K562 (cell line): Measurements from ENCODE around the gene TENT4A. TPM values are rescaled to one million over a fixed set of nuclear protein-coding genes. Genes with fewer than 3 reads are reported as not detected.

Experiments
- CREBBP ChIP-seq: IDR thresholded peaks from one replicate; pipeline ENCODE4 v1.6.1; 2012; ENCODE audit warnings: low read depth, mild to moderate bottlenecking, control low read depth, inconsistent platforms, low read length
- DACH1 ChIP-seq: fragments of 450-650 bp; IDR thresholded peaks from 2 replicates; pipeline ENCODE4 v1.6.1; 2018; ENCODE audit not compliant: partially characterized antibody
- ESRRB ChIP-seq: fragments of 250-450 bp; sonication (Bioruptor Pico); IDR thresholded peaks from 2 replicates; pipeline ENCODE4 v1.5.0; 2020; ENCODE audit warnings: mild to moderate bottlenecking, moderate library complexity, borderline replicate concordance
- FOXP4 ChIP-seq: sonication (generic); formaldehyde crosslinking; IDR thresholded peaks from 2 replicates; pipeline ENCODE4 v1.8.0; 2022; ENCODE audit warnings: mild to moderate bottlenecking, missing genetic modification reagents, borderline replicate concordance
- L3MBTL2 ChIP-seq: fragments of 450-650 bp; IDR thresholded peaks from 2 replicates; pipeline ENCODE4 v1.6.1; 2016; ENCODE audit warnings: mild to moderate bottlenecking, moderate library complexity
- MCM5 ChIP-seq: fragments of 450-650 bp; IDR thresholded peaks from 2 replicates; pipeline ENCODE4 v1.6.1; 2016; ENCODE audit warnings: low read depth
- MYNN ChIP-seq, 2 experiments: sonication (generic); formaldehyde crosslinking in 1 of 2; IDR thresholded peaks; 2 replicates each; pipeline versions ENCODE4 v1.5.0 to v1.6.1; 2016 to 2020; ENCODE audit warnings: antibody characterized with exemption in 1 of 2, missing genetic modification reagents in 1 of 2
- NFE2L1 ChIP-seq: fragments of 450-650 bp; IDR thresholded peaks from 2 replicates; pipeline ENCODE4 v1.6.1; 2016; ENCODE audit warnings: missing genetic modification characterization, low read depth, mild to moderate bottlenecking, missing compliant biosample characterization, moderate library complexity, borderline replicate concordance
- RBM22 ChIP-seq: fragments of 200-400 bp; formaldehyde crosslinking; IDR thresholded peaks from 2 replicates; pipeline ENCODE4 v1.6.1; 2018; ENCODE audit warnings: low read length, low read depth; ENCODE audit not compliant: poor library complexity, severe bottlenecking
- RNF2 ChIP-seq: sonication (generic); IDR thresholded peaks from 2 replicates; pipeline ENCODE4 v1.6.1; 2016
- SIN3B ChIP-seq: fragments of 450-650 bp; IDR thresholded peaks from 2 replicates; pipeline ENCODE4 v1.6.1; 2017; ENCODE audit warnings: low read depth, mild to moderate bottlenecking, moderate library complexity
- SP2 ChIP-seq: IDR thresholded peaks from 2 replicates; pipeline ENCODE4 v1.6.1; 2011; ENCODE audit warnings: mild to moderate bottlenecking, low read depth, low read length, moderate library complexity; ENCODE audit not compliant: poor library complexity, severe bottlenecking; ENCODE audit errors: extremely low read depth
- SRSF9 ChIP-seq: fragments of 200-400 bp; formaldehyde crosslinking; IDR thresholded peaks from 2 replicates; pipeline ENCODE4 v1.6.1; 2017; ENCODE audit warnings: low read depth, low read length, borderline replicate concordance
- TCFL5 ChIP-seq: fragments of 250-450 bp; sonication (Bioruptor Pico); conservative IDR thresholded peaks from 2 replicates; pipeline ENCODE4 v1.6.1; 2021; ENCODE audit warnings: mild to moderate bottlenecking, moderate library complexity, matching md5 sums
- TEAD4 ChIP-seq, 2 experiments: sonication (generic) in 1 of 2; formaldehyde crosslinking in 1 of 2; IDR thresholded peaks; 2 replicates each; pipeline versions ENCODE4 v1.6.1 to v1.8.0; 2012 to 2022; ENCODE audit warnings: borderline replicate concordance in 1 of 2, inconsistent platforms in 1 of 2, low read length in 1 of 2, mild to moderate bottlenecking in 1 of 2, missing genetic modification reagents in 1 of 2
- USF2 ChIP-seq: sonication (generic); formaldehyde crosslinking; IDR thresholded peaks from 2 replicates; pipeline ENCODE4 v1.5.0; 2020; ENCODE audit warnings: missing genetic modification reagents
- ZC3H11A ChIP-seq: IDR thresholded peaks from 2 replicates; pipeline ENCODE4 v1.6.1; 2012; ENCODE audit warnings: low read depth, low read length, improper control_type of control experiment
- ZFPM2 ChIP-seq: fragments of 250-450 bp; sonication (Bioruptor Pico); IDR thresholded peaks from 2 replicates; pipeline ENCODE4 v1.5.1; 2022; ENCODE audit warnings: mild to moderate bottlenecking
- ZKSCAN8 ChIP-seq: fragments of 200-800 bp; sonication (Bioruptor generic); IDR thresholded peaks from 2 replicates; pipeline ENCODE4 v1.6.1; 2016; ENCODE audit warnings: missing genetic modification characterization, missing compliant biosample characterization
- ZNF239 ChIP-seq: fragments of 250-450 bp; sonication (Bioruptor Pico); IDR thresholded peaks from 2 replicates; pipeline ENCODE4 v1.4.0; 2020; ENCODE audit warnings: mild to moderate bottlenecking
- ZNF778 ChIP-seq: fragments of 450-650 bp; formaldehyde crosslinking; IDR thresholded peaks from 2 replicates; pipeline ENCODE4 v1.4.0; 2020; ENCODE audit warnings: mild to moderate bottlenecking, moderate library complexity
- polyA plus RNA-seq, 8 experiments: library from polyadenylated mRNA; depleted of rRNA in 4 of 8; stranded (reverse) in 5 of 8; unstranded in 3 of 8; fragments of >200 nt; fragmentation: Nextera tagmentation in 2 of 8; fragmentation: Illumina TruSeq in 1 of 8; extraction: Ambion mirVana in 2 of 8; extraction: Trizol in 1 of 8; gene quantifications; 2 replicates each; pipeline versions ENCODE4 v1.2.1 to v1.2.3, GENCODE V29; 2011 to 2014; ENCODE audit warnings: inconsistent platforms in 1 of 8, missing spikeins in 1 of 8
- total RNA-seq, 7 experiments: library from RNA; depleted of rRNA in 6 of 7; stranded (reverse); fragments of >200 nt in 6 of 7; fragmentation: Illumina TruSeq in 2 of 7; extraction: Trizol in 2 of 7; gene quantifications; 2 replicates each; pipeline versions ENCODE4 v1.2.1 to v1.2.3, GENCODE V29; 2011 to 2021; ENCODE audit warnings: low replicate concordance in 1 of 7
- TF ChIP-seq, protein P1 (sequence below): IDR thresholded peaks from 2 replicates; pipeline ENCODE4 v1.6.1; 2016; ENCODE audit warnings: missing genetic modification characterization, missing compliant biosample characterization
- TF ChIP-seq, protein P2 (sequence below): fragments of 250-450 bp; sonication (Bioruptor Pico); IDR thresholded peaks from 2 replicates; pipeline ENCODE4 v1.8.0; 2022; ENCODE audit warnings: inconsistent platforms, mild to moderate bottlenecking, moderate library complexity, borderline replicate concordance

TENT4A gene
- total and polyA plus RNA-seq, 9 of the 15 experiments (the other 6 are each of a cell fraction or from before 2014, with no cell fraction given): 1.3 to 27.3 (median 13.0) TPM

GRCh38 chr5:6712577-6713273, 507 bp upstream of the TENT4A start (continued):
- TF ChIP-seq, protein P1, sequence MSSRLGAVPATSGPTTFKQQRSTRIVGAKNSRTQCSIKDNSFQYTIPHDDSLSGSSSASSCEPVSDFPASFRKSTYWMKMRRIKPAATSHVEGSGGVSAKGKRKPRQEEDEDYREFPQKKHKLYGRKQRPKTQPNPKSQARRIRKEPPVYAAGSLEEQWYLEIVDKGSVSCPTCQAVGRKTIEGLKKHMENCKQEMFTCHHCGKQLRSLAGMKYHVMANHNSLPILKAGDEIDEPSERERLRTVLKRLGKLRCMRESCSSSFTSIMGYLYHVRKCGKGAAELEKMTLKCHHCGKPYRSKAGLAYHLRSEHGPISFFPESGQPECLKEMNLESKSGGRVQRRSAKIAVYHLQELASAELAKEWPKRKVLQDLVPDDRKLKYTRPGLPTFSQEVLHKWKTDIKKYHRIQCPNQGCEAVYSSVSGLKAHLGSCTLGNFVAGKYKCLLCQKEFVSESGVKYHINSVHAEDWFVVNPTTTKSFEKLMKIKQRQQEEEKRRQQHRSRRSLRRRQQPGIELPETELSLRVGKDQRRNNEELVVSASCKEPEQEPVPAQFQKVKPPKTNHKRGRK: no peak
- no peak for TF ChIP-seq RBM22
- no peak for TF ChIP-seq ZNF778 (CRISPR knock-in tag)
- peak; percentile 69; the same call in 1 of the 2 replicates for TF ChIP-seq USF2
- TF ChIP-seq FOXP4: no peak
- no peak for TF ChIP-seq MCM5
- TF ChIP-seq ESRRB (CRISPR knock-in tag): no peak
- TF ChIP-seq ZKSCAN8 (CRISPR knock-in tag): no peak
- TF ChIP-seq SIN3B: peak; percentile 91
- TF ChIP-seq SP2: no peak
- TF ChIP-seq RNF2: peak; percentile 74; the same call in 1 of the 2 replicates
- TF ChIP-seq ZC3H11A: no peak
- TF ChIP-seq L3MBTL2: peak; percentile 91
- TF ChIP-seq ZNF239 (CRISPR knock-in tag): no peak
- no peak for TF ChIP-seq CREBBP
- TF ChIP-seq, protein P2, sequence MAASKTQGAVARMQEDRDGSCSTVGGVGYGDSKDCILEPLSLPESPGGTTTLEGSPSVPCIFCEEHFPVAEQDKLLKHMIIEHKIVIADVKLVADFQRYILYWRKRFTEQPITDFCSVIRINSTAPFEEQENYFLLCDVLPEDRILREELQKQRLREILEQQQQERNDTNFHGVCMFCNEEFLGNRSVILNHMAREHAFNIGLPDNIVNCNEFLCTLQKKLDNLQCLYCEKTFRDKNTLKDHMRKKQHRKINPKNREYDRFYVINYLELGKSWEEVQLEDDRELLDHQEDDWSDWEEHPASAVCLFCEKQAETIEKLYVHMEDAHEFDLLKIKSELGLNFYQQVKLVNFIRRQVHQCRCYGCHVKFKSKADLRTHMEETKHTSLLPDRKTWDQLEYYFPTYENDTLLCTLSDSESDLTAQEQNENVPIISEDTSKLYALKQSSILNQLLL (CRISPR knock-in tag): no peak
- no peak for TF ChIP-seq ZFPM2 (CRISPR knock-in tag)
- TF ChIP-seq SRSF9: no peak
- TF ChIP-seq NFE2L1 (tag): no peak
- no peak for TF ChIP-seq DACH1
- TF ChIP-seq MYNN (IDR thresholded peaks at IDR 0.05): no peak; the same call in 1 of the 2 replicates
- TF ChIP-seq MYNN (CRISPR knock-in tag; IDR thresholded peaks at IDR 0.05): no peak
- no peak for TF ChIP-seq TCFL5
- no peak for TF ChIP-seq TEAD4 (IDR thresholded peaks at IDR 0.05; ENCODE audit: low read length)
- TF ChIP-seq TEAD4 (CRISPR knock-in tag; IDR thresholded peaks at IDR 0.05; ENCODE audit: borderline replicate concordance): no peak
